GM19397 (cell line): ENCODE results near the gene YIPF2.
"Not testable (repeated sequence)": the region's sequence is repeated elsewhere in the genome, so short reads cannot be mapped to it uniquely, and the experiment has no call there.

Experiments used
- ATAC-seq: cut with Tn5 transposase; IDR thresholded peaks from one replicate; pipeline ENCODE4 v1.9.1; 2021; ENCODE audit warnings: mild to moderate bottlenecking, moderate library complexity; ENCODE audit not compliant: unreplicated experiment

Gene YIPF2

GRCh38 chr19:10941649-10942048, 13.2 kb upstream of the YIPF2 start:
- not testable (repeated sequence) for ATAC-seq

GRCh38 chr19:10936661-10937084, 8.2 kb upstream of the YIPF2 start:
- no peak for ATAC-seq

- ATAC-seq = no peak
Measured at GRCh38 chr19:10935371-10936059, 7.1 kb upstream of the YIPF2 start.

GRCh38 chr19:10929402-10929794, 959 bp upstream of the YIPF2 start:
- no peak for ATAC-seq

GRCh38 chr19:10927730-10928562, 493 bp downstream of the YIPF2 start:
- no peak for ATAC-seq

GRCh38 chr19:10924597-10924996, 3.8 kb downstream of the YIPF2 start:
- no peak for ATAC-seq

- ATAC-seq = no peak
Measured at GRCh38 chr19:10923260-10924112, 5.0 kb downstream of the YIPF2 start.

GRCh38 chr19:10922638-10923014, 5.8 kb downstream of the YIPF2 start:
- ATAC-seq = no peak

GRCh38 chr19:10921910-10922637, 6.4 kb downstream of the YIPF2 start:
- ATAC-seq = no peak

GRCh38 chr19:10921199-10921909, 7.1 kb downstream of the YIPF2 start:
- no peak for ATAC-seq

- ATAC-seq = no peak
Measured at GRCh38 chr19:10920781-10921180, 7.7 kb downstream of the YIPF2 start.

GRCh38 chr19:10920288-10920655, 8.2 kb downstream of the YIPF2 start:
- ATAC-seq = no peak

GRCh38 chr19:10919352-10920287, 8.8 kb downstream of the YIPF2 start:
- ATAC-seq = no peak

- ATAC-seq = no peak
Measured at GRCh38 chr19:10918359-10918758, 10.1 kb downstream of the YIPF2 start.

- no peak for ATAC-seq
Measured at GRCh38 chr19:10916602-10917001, 11.8 kb downstream of the YIPF2 start.

- no peak for ATAC-seq
Measured at GRCh38 chr19:10915130-10916091, 13.0 kb downstream of the YIPF2 start.

- no peak for ATAC-seq
Measured at GRCh38 chr19:10913716-10914340, 14.6 kb downstream of the YIPF2 start.
